ENCODE results near the gene FBXL17.

GRCh38 chr5:108115673-108116072, 266.2 kb downstream of the FBXL17 start:
- TF ChIP-seq ZNF174 (tag by site-specific recombination; IDR thresholded peaks at IDR 0.05) (no peak), ZNF274 (IDR thresholded peaks at IDR 0.05; ENCODE audit: low read length) (no peak), ZNF274 (tag by site-specific recombination; IDR thresholded peaks at IDR 0.05; ENCODE audit: borderline replicate concordance) (no peak), ZNF391 (tag by site-specific recombination; IDR thresholded peaks at IDR 0.05; ENCODE audit: borderline replicate concordance, low read depth) (no peak)
